HEK293 (cell line): ENCODE results near the gene R3HDM2.

Experiments
- CTCF ChIA-PET: fragments of 350-600 bp; formaldehyde crosslinking; extraction: SDS; loops from one replicate; lab custom pipeline; 2021; ENCODE audit warnings: antibody characterized with exemption; lab: Yijun Ruan, JAX
- POLR2A ChIA-PET: fragments of 300-600 bp; formaldehyde crosslinking; extraction: SDS; loops from one replicate; lab custom pipeline; 2020; ENCODE audit warnings: antibody characterized with exemption, inconsistent platforms; lab: Yijun Ruan, JAX
- H3K27ac ChIP-seq: fragments of 200-500 bp; sonication (Bioruptor generic); 2 replicates; pipeline ENCODE4 v1.5.1; 2014; ENCODE audit warnings: low read depth, low read length, control low read depth, inconsistent platforms; ENCODE audit errors: extremely low read depth
- H3K36me3 ChIP-seq, 2 experiments: fragments of 200-500 bp in 1 of 2; sonication (Bioruptor generic) in 1 of 2; 1 replicate in 1 of 2; 2 replicates in 1 of 2; pipeline ENCODE4 v1.5.1; 2014 to 2017; ENCODE audit warnings: inconsistent platforms in 2 of 2, low read length in 2 of 2; ENCODE audit not compliant: control insufficient read depth in 2 of 2, insufficient read depth in 1 of 2
- H3K4me1 ChIP-seq: fragments of 200-500 bp; sonication (Bioruptor generic); 2 replicates; pipeline ENCODE4 v1.5.1; 2014; ENCODE audit warnings: mild to moderate bottlenecking, low read length, inconsistent platforms; ENCODE audit not compliant: control insufficient read depth, insufficient read depth
- H3K4me3 ChIP-seq: 2 replicates; pipeline ENCODE4 v1.5.1; 2011; ENCODE audit warnings: low read depth, mild to moderate bottlenecking, control low read depth, low read length, moderate library complexity
- H3K9me3 ChIP-seq: fragments of 200-500 bp; sonication (Bioruptor generic); 2 replicates; pipeline ENCODE4 v1.5.1; 2014; ENCODE audit warnings: low read depth, low read length, inconsistent platforms; ENCODE audit not compliant: control insufficient read depth, insufficient read depth
- EGR2 ChIP-seq: fragments of 450-650 bp; formaldehyde crosslinking; IDR thresholded peaks from 2 replicates; pipeline ENCODE4 v1.5.1; 2016; ENCODE audit warnings: low read depth, missing biosample characterization, missing genetic modification characterization
- KLF10 ChIP-seq: fragments of 450-650 bp; IDR thresholded peaks from 2 replicates; pipeline ENCODE4 v1.5.1; 2018; ENCODE audit warnings: missing biosample characterization, mild to moderate bottlenecking, missing genetic modification characterization
- KLF8 ChIP-seq: fragments of 450-650 bp; formaldehyde crosslinking; IDR thresholded peaks from 2 replicates; pipeline ENCODE4 v1.5.1; 2016; ENCODE audit warnings: missing biosample characterization, missing genetic modification characterization
- SCRT1 ChIP-seq: fragments of 450-650 bp; formaldehyde crosslinking; IDR thresholded peaks from 2 replicates; pipeline ENCODE4 v1.5.1; 2016; ENCODE audit warnings: missing biosample characterization, missing genetic modification characterization, borderline replicate concordance
- SP2 ChIP-seq: fragments of 450-650 bp; formaldehyde crosslinking; IDR thresholded peaks from 2 replicates; pipeline ENCODE4 v1.5.1; 2016; ENCODE audit warnings: missing biosample characterization, missing genetic modification characterization
- ZBTB20 ChIP-seq: fragments of 450-650 bp; formaldehyde crosslinking; IDR thresholded peaks from 2 replicates; pipeline ENCODE4 v1.5.1; 2016; ENCODE audit warnings: missing biosample characterization, missing genetic modification characterization
- ZBTB48 ChIP-seq: fragments of 450-650 bp; formaldehyde crosslinking; IDR thresholded peaks from 2 replicates; pipeline ENCODE4 v1.5.1; 2016; ENCODE audit warnings: missing biosample characterization, missing genetic modification characterization
- ZBTB7A ChIP-seq: fragments of 450-650 bp; formaldehyde crosslinking; IDR thresholded peaks from 2 replicates; pipeline ENCODE4 v1.5.1; 2016; ENCODE audit warnings: low read depth, missing biosample characterization, missing genetic modification characterization
- ZBTB8A ChIP-seq: fragments of 450-650 bp; formaldehyde crosslinking; IDR thresholded peaks from 2 replicates; pipeline ENCODE4 v1.5.1; 2016; ENCODE audit warnings: missing biosample characterization, missing genetic modification characterization
- ZFHX2 ChIP-seq: fragments of 450-650 bp; formaldehyde crosslinking; conservative IDR thresholded peaks from 2 replicates; pipeline ENCODE4 v1.5.1; 2016; ENCODE audit warnings: missing biosample characterization, missing genetic modification characterization
- ZNF112 ChIP-seq: fragments of 450-650 bp; formaldehyde crosslinking; IDR thresholded peaks from 2 replicates; pipeline ENCODE4 v1.5.0; 2017; ENCODE audit warnings: missing biosample characterization, missing genetic modification characterization
- ZNF2 ChIP-seq: fragments of 450-650 bp; formaldehyde crosslinking; IDR thresholded peaks from 2 replicates; pipeline ENCODE4 v1.5.1; 2016; ENCODE audit warnings: missing biosample characterization, missing genetic modification characterization
- ZNF202 ChIP-seq: fragments of 450-650 bp; formaldehyde crosslinking; IDR thresholded peaks from 2 replicates; pipeline ENCODE4 v1.5.1; 2016; ENCODE audit warnings: missing biosample characterization, missing genetic modification characterization, borderline replicate concordance
- ZNF23 ChIP-seq: fragments of 450-650 bp; formaldehyde crosslinking; IDR thresholded peaks from 2 replicates; pipeline ENCODE4 v1.5.1; 2016; ENCODE audit warnings: missing biosample characterization, missing genetic modification characterization, borderline replicate concordance
- ZNF239 ChIP-seq: fragments of 450-650 bp; formaldehyde crosslinking; IDR thresholded peaks from 2 replicates; pipeline ENCODE4 v1.5.1; 2016; ENCODE audit warnings: missing biosample characterization, missing genetic modification characterization
- ZNF335 ChIP-seq: fragments of 450-650 bp; formaldehyde crosslinking; conservative IDR thresholded peaks from 2 replicates; pipeline ENCODE4 v1.5.1; 2016; ENCODE audit warnings: missing biosample characterization, missing genetic modification characterization
- ZNF37A ChIP-seq: fragments of 450-650 bp; IDR thresholded peaks from 2 replicates; pipeline ENCODE4 v1.5.1; 2018; ENCODE audit warnings: missing biosample characterization, missing genetic modification characterization
- ZNF585B ChIP-seq: fragments of 450-650 bp; formaldehyde crosslinking; IDR thresholded peaks from 2 replicates; pipeline ENCODE4 v1.5.1; 2016; ENCODE audit warnings: missing biosample characterization, missing genetic modification characterization
- TF ChIP-seq, protein P1 (sequence below): fragments of 450-650 bp; formaldehyde crosslinking; optimal IDR thresholded peaks from 2 replicates; pipeline ENCODE3; 2016; ENCODE audit warnings: missing biosample characterization, mild to moderate bottlenecking, missing genetic modification characterization
- TF ChIP-seq, protein P2 (sequence below): fragments of 450-650 bp; formaldehyde crosslinking; IDR thresholded peaks from 2 replicates; pipeline ENCODE4 v1.5.1; 2016; ENCODE audit warnings: missing biosample characterization, missing genetic modification characterization
- TF ChIP-seq, protein P3 (sequence below): fragments of 450-650 bp; formaldehyde crosslinking; IDR thresholded peaks from 2 replicates; pipeline ENCODE4 v1.5.1; 2016; ENCODE audit warnings: missing biosample characterization, missing genetic modification characterization
- TF ChIP-seq, protein P4 (sequence below): fragments of 450-650 bp; formaldehyde crosslinking; conservative IDR thresholded peaks from 2 replicates; pipeline ENCODE4 v1.5.1; 2016; ENCODE audit warnings: low read depth, missing biosample characterization, missing genetic modification characterization

Gene R3HDM2

DNA sequence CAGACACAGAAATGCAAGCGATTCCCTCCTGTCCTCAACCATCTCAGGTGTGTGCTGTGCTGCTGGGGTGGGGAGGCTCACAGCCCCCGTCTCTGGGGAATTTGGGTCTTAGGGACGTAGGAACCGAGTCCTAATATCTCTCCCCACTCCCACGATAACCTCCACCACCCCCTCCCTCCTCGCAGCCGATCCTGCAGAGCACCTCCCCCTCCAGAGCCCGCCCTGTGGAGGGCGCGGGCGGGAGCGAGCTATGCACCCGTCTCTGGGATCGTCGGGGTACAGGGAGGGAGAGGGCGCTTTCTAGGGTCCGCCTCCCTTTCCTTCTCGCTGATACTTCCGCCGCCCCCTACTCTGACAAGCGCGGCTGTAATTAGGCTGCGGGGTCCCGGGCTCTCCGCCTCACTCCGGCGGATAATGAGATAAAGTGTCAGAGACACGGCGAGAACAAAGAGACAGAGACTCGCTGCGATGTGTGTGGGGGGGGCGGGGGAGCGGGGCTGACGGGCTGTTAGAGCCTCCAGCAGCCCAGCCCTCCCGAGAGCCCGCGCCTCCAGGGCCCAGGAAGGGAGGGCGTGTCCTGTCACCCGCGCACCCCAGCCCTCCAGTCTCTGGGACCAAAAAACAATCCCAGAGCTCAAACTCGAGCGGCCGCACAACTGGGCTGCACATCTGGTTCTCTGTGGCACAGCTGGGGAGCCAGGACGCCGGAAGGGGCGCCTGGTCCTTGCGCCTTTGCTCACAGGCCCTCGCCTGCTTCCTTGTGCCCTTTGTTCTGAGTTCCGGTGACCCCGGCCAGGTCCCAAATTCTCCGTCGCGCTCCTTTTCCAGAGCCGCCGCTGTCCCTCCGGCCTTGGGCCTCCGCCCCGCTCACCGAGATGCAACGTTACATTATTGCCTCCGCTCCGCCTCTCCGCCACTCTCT, 192.7 kb downstream of the R3HDM2 start:
- POLR2A ChIA-PET: interaction anchor here (2.1 to 6.4 kb wide), 4 partner anchors 8 to 24 kb away, joined by 7 to 72 read pairs (median 16); partner anchors contain the start of gene SHMT2
- H3K4me3 ChIP-seq: no peak overlapping the region

More for the DNA sequence above, 192.7 kb downstream of the R3HDM2 start:
- no peak overlapping the region for H3K27ac ChIP-seq
- H3K36me3 ChIP-seq: peaks cover 0 to 29% of the 10 kb centered on the region in 2 experiments; a peak in 1 of 3 replicates
- H3K4me1 ChIP-seq: peaks cover 21% of the 10 kb centered on the region
- TF ChIP-seq ZNF112 (tag by site-specific recombination) (no peak), SCRT1 (tag by site-specific recombination) (no peak), ZNF202 (no peak), ZBTB20 (tag by site-specific recombination) (no peak), ZBTB48 (tag by site-specific recombination) (no peak), ZNF37A (tag by site-specific recombination) (no peak), ZNF2 (tag by site-specific recombination) (no peak), ZNF23 (tag by site-specific recombination) (no peak), ZFHX2 (peak; percentile 60), EGR2 (tag by site-specific recombination) (peak; percentile 50), SP2 (tag by site-specific recombination) (peak; percentile 54), KLF10 (tag by site-specific recombination) (peak; percentile 67), KLF8 (peak; percentile 18; the same call in 1 of the 2 replicates), ZBTB7A (tag by site-specific recombination) (no peak), ZNF335 (tag by site-specific recombination) (no peak), ZBTB8A (tag by site-specific recombination) (peak; percentile 56; the same call in 1 of the 2 replicates), ZNF585B (tag by site-specific recombination) (no peak), ZNF239 (tag by site-specific recombination) (0 out of 2 replicates have a peak, but pooled peaks have one; percentile 35)
- TF ChIP-seq, protein P1, sequence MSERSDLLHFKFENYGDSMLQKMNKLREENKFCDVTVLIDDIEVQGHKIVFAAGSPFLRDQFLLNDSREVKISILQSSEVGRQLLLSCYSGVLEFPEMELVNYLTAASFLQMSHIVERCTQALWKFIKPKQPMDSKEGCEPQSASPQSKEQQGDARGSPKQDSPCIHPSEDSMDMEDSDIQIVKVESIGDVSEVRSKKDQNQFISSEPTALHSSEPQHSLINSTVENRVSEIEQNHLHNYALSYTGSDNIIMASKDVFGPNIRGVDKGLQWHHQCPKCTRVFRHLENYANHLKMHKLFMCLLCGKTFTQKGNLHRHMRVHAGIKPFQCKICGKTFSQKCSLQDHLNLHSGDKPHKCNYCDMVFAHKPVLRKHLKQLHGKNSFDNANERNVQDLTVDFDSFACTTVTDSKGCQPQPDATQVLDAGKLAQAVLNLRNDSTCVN (tag by site-specific recombination): no peak
- TF ChIP-seq, protein P2, sequence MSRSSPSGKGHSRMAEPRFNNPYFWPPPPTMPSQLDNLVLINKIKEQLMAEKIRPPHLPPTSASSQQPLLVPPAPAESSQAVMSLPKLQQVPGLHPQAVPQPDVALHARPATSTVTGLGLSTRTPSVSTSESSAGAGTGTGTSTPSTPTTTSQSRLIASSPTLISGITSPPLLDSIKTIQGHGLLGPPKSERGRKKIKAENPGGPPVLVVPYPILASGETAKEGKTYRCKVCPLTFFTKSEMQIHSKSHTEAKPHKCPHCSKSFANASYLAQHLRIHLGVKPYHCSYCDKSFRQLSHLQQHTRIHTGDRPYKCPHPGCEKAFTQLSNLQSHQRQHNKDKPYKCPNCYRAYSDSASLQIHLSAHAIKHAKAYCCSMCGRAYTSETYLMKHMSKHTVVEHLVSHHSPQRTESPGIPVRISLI (tag by site-specific recombination): no peak
- TF ChIP-seq, protein P3, sequence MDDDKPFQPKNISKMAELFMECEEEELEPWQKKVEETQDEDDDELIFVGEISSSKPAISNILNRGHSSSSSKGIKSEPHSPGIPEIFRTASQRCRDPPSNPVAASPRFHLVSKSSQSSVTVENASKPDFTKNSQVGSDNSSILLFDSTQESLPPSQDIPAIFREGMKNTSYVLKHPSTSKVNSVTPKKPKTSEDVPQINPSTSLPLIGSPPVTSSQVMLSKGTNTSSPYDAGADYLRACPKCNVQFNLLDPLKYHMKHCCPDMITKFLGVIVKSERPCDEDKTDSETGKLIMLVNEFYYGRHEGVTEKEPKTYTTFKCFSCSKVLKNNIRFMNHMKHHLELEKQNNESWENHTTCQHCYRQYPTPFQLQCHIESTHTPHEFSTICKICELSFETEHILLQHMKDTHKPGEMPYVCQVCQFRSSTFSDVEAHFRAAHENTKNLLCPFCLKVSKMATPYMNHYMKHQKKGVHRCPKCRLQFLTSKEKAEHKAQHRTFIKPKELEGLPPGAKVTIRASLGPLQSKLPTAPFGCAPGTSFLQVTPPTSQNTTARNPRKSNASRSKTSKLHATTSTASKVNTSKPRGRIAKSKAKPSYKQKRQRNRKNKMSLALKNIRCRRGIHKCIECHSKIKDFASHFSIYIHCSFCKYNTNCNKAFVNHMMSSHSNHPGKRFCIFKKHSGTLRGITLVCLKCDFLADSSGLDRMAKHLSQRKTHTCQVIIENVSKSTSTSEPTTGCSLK (tag by site-specific recombination): no peak
- TF ChIP-seq, protein P4, sequence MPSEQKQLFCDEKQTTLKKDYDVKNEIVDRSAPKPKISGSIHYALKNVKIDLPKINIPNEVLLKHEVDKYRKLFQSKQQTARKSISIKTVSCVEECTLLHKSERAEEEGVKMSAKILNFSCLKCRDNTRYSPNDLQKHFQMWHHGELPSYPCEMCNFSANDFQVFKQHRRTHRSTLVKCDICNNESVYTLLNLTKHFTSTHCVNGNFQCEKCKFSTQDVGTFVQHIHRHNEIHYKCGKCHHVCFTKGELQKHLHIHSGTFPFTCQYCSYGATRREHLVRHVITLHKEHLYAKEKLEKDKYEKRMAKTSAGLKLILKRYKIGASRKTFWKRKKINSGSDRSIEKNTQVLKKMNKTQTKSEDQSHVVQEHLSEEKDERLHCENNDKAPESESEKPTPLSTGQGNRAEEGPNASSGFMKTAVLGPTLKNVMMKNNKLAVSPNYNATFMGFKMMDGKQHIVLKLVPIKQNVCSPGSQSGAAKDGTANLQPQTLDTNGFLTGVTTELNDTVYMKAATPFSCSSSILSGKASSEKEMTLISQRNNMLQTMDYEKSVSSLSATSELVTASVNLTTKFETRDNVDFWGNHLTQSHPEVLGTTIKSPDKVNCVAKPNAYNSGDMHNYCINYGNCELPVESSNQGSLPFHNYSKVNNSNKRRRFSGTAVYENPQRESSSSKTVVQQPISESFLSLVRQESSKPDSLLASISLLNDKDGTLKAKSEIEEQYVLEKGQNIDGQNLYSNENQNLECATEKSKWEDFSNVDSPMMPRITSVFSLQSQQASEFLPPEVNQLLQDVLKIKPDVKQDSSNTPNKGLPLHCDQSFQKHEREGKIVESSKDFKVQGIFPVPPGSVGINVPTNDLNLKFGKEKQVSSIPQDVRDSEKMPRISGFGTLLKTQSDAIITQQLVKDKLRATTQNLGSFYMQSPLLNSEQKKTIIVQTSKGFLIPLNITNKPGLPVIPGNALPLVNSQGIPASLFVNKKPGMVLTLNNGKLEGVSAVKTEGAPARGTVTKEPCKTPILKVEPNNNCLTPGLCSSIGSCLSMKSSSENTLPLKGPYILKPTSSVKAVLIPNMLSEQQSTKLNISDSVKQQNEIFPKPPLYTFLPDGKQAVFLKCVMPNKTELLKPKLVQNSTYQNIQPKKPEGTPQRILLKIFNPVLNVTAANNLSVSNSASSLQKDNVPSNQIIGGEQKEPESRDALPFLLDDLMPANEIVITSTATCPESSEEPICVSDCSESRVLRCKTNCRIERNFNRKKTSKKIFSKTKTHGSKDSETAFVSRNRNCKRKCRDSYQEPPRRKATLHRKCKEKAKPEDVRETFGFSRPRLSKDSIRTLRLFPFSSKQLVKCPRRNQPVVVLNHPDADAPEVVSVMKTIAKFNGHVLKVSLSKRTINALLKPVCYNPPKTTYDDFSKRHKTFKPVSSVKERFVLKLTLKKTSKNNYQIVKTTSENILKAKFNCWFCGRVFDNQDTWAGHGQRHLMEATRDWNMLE: no peak
- CTCF ChIA-PET: interaction anchor here (0.6 to 23.3 kb wide), 16 partner anchors 10 to 220 kb away, joined by 3 to 628 read pairs (median 4); partner anchors contain the start of genes NXPH4 and SHMT2
- no peaks in the 10 kb centered on the region for H3K9me3 ChIP-seq
